A549 (cell line): ENCODE measurements around the gene GALNT15. TPM values are rescaled to one million over a fixed set of nuclear protein-coding genes. Genes with fewer than 3 reads are reported as not detected.

Source experiments
- ATAC-seq, 2 experiments: fragments of 200-7000 bp in 1 of 2; fragments of >200 bp in 1 of 2; cut with Nextera tagmentation in 1 of 2; cut with Tn5 transposase in 1 of 2; 3 replicates each; pipeline versions ENCODE4 v1.8.0 to v1.9.1; 2018 to 2020; ENCODE audit warnings: mild to moderate bottlenecking in 1 of 2, moderate library complexity in 1 of 2
- CTCF ChIA-PET: fragments of 300-600 bp; sonication (Branson Sonifier 250); formaldehyde crosslinking; extraction: SDS; loops from one replicate; lab custom pipeline; 2021; ENCODE audit warnings: antibody characterized with exemption, inconsistent platforms; lab: Yijun Ruan, JAX
- POLR2A ChIA-PET: fragments of 350-600 bp; formaldehyde crosslinking; extraction: SDS; loops from one replicate; lab custom pipeline; 2021; ENCODE audit warnings: antibody characterized with exemption, inconsistent platforms; lab: Yijun Ruan, JAX
- DNase-seq, 2 experiments: peaks; one replicate each; pipeline versions ENCODE4 v3.0.0 to v3.0.0-alpha.2; 2011 to 2016; ENCODE audit warnings: low read depth in 1 of 2, low spot score in 1 of 2
- FAIRE-seq: peaks from 2 replicates; lab custom pipeline; 2011; peaks lifted over from hg19 to GRCh38; lab: Jason Lieb, UNC
- H3K27ac ChIP-seq, 2 experiments: fragments of >200 bp; sonication (Bioruptor Twin); formaldehyde crosslinking; 3 replicates each; pipeline ENCODE4 v1.5.1; 2016 to 2017
- H3K4me1 ChIP-seq: fragments of >200 bp; sonication (Bioruptor Twin); formaldehyde crosslinking; 3 replicates; pipeline ENCODE4 v1.6.1; 2016
- H3K4me2 ChIP-seq: fragments of >200 bp; sonication (Bioruptor Twin); formaldehyde crosslinking; 3 replicates; pipeline ENCODE4 v1.6.1; 2016
- H3K4me3 ChIP-seq: fragments of >200 bp; sonication (Bioruptor Twin); formaldehyde crosslinking; 3 replicates; pipeline ENCODE4 v1.5.1; 2016
- H3K9me3 ChIP-seq: fragments of >200 bp; sonication (Bioruptor Twin); formaldehyde crosslinking; 3 replicates; pipeline ENCODE4 v1.6.1; 2016
- BHLHE40 ChIP-seq: IDR thresholded peaks from 2 replicates; pipeline ENCODE4 v1.6.1; 2012; ENCODE audit warnings: low read depth, low read length, inconsistent platforms
- CBX2 ChIP-seq: fragments of 200-600 bp; sonication (generic); IDR thresholded peaks from 2 replicates; pipeline ENCODE4 v1.6.1; 2016; ENCODE audit warnings: low read depth, mild to moderate bottlenecking, borderline replicate concordance
- CBX8 ChIP-seq: fragments of 200-600 bp; sonication (generic); IDR thresholded peaks from 2 replicates; pipeline ENCODE4 v1.6.1; 2016
- CEBPB ChIP-seq, 2 experiments: fragments of >200 bp in 1 of 2; sonication (Bioruptor Twin) in 1 of 2; formaldehyde crosslinking in 1 of 2; IDR thresholded peaks; 2 replicates each; pipeline ENCODE4 v1.6.1; 2012 to 2016
- CHD4 ChIP-seq: fragments of 200-600 bp; sonication (generic); IDR thresholded peaks from 2 replicates; pipeline ENCODE4 v1.6.1; 2016; ENCODE audit warnings: antibody characterized with exemption, mild to moderate bottlenecking, borderline replicate concordance
- EHF ChIP-seq: fragments of 250-450 bp; sonication (Bioruptor Pico); IDR thresholded peaks from 2 replicates; pipeline ENCODE4 v1.5.0; 2020; ENCODE audit warnings: mild to moderate bottlenecking
- EHMT2 ChIP-seq: fragments of 200-600 bp; sonication (generic); IDR thresholded peaks from 2 replicates; pipeline ENCODE4 v1.6.1; 2016; ENCODE audit warnings: antibody characterized with exemption, low read depth, mild to moderate bottlenecking, moderate library complexity
- FOSB ChIP-seq: fragments of 250-450 bp; sonication (Bioruptor Pico); IDR thresholded peaks from 2 replicates; pipeline ENCODE4 v1.5.0; 2020; ENCODE audit warnings: mild to moderate bottlenecking, moderate library complexity
- HDAC2 ChIP-seq: fragments of 200-600 bp; sonication (generic); IDR thresholded peaks from 2 replicates; pipeline ENCODE4 v1.6.1; 2016
- HEYL ChIP-seq: fragments of 250-450 bp; sonication (Bioruptor Pico); IDR thresholded peaks from 2 replicates; pipeline ENCODE4 v1.8.0; 2021; ENCODE audit warnings: mild to moderate bottlenecking, moderate library complexity
- KDM1A ChIP-seq: fragments of 200-600 bp; sonication (generic); IDR thresholded peaks from 2 replicates; pipeline ENCODE4 v1.6.1; 2016; ENCODE audit warnings: low read depth, mild to moderate bottlenecking
- MAFK ChIP-seq: fragments of 450-650 bp; IDR thresholded peaks from 2 replicates; pipeline ENCODE4 v1.6.1; 2014; ENCODE audit not compliant: partially characterized antibody
- MAZ ChIP-seq: fragments of 150-350 bp; IDR thresholded peaks from 2 replicates; pipeline ENCODE4 v1.6.1; 2014; ENCODE audit warnings: antibody characterized with exemption, low read depth, low read length, borderline replicate concordance
- NPAS2 ChIP-seq: fragments of 250-450 bp; sonication (Bioruptor Pico); IDR thresholded peaks from 2 replicates; pipeline ENCODE4 v1.8.0; 2022; ENCODE audit warnings: mild to moderate bottlenecking, moderate library complexity, borderline replicate concordance
- PHF8 ChIP-seq: fragments of 200-600 bp; sonication (generic); IDR thresholded peaks from 2 replicates; pipeline ENCODE4 v1.6.1; 2016; ENCODE audit warnings: low read depth, mild to moderate bottlenecking, antibody characterized with exemption, moderate library complexity, borderline replicate concordance
- POLR2A ChIP-seq: IDR thresholded peaks from 2 replicates; pipeline ENCODE4 v1.6.1; 2012; ENCODE audit warnings: mild to moderate bottlenecking, low read length
- RARB ChIP-seq: fragments of 250-450 bp; sonication (Bioruptor Pico); IDR thresholded peaks from 2 replicates; pipeline ENCODE4 v1.8.0; 2021; ENCODE audit warnings: mild to moderate bottlenecking, moderate library complexity
- RNF2 ChIP-seq: fragments of 200-600 bp; sonication (generic); IDR thresholded peaks from 2 replicates; pipeline ENCODE4 v1.6.1; 2016; ENCODE audit warnings: low read depth, mild to moderate bottlenecking, antibody characterized with exemption, moderate library complexity, borderline replicate concordance
- SREBF2 ChIP-seq: fragments of 450-650 bp; IDR thresholded peaks from 2 replicates; pipeline ENCODE4 v1.6.1; 2014; ENCODE audit warnings: mild to moderate bottlenecking, moderate library complexity
- TP53 ChIP-seq: fragments of 250-450 bp; sonication (Bioruptor Pico); IDR thresholded peaks from 2 replicates; pipeline ENCODE4 v1.5.0; 2021; ENCODE audit warnings: mild to moderate bottlenecking, moderate library complexity
- ZC3H11A ChIP-seq: fragments of 450-650 bp; IDR thresholded peaks from 2 replicates; pipeline ENCODE4 v1.6.1; 2014; ENCODE audit warnings: antibody characterized with exemption, mild to moderate bottlenecking
- ZFP36 ChIP-seq: fragments of 450-650 bp; IDR thresholded peaks from 2 replicates; pipeline ENCODE4 v1.6.1; 2014; ENCODE audit warnings: borderline replicate concordance; ENCODE audit not compliant: partially characterized antibody
- ZNF302 ChIP-seq: fragments of 250-450 bp; sonication (Bioruptor Pico); IDR thresholded peaks from 2 replicates; pipeline ENCODE4 v1.9.0; 2021; ENCODE audit warnings: inconsistent platforms, mild to moderate bottlenecking, moderate library complexity
- WGBS: methylation state at CpG from one replicate; pipeline ENCODE4 v1.1.6; 2017; ENCODE audit errors: missing lambda C conversion rate; 5-methylcytosine and 5-hydroxymethylcytosine counted together
- polyA plus RNA-seq, 4 experiments: library from polyadenylated mRNA; depleted of rRNA in 3 of 4; stranded (reverse); fragments of >200 nt; fragmentation: RNase III in 1 of 4; extraction: RNeasy Plus Mini Kit Qiagen cat#74134 plus additional on column Dnase treatment in 1 of 4; gene quantifications; 2 replicates in 3 of 4; 3 replicates in 1 of 4; pipeline ENCODE4 v1.2.3, GENCODE V29; 2011 to 2017
- TF ChIP-seq, protein P1 (sequence below): fragments of 150-350 bp; IDR thresholded peaks from 2 replicates; pipeline ENCODE4 v1.6.1; 2014; ENCODE audit warnings: low read depth, mild to moderate bottlenecking, low read length
- TF ChIP-seq, protein P2 (sequence below): fragments of 200-600 bp; sonication (generic); IDR thresholded peaks from 2 replicates; pipeline ENCODE4 v1.6.1; 2016; ENCODE audit warnings: antibody characterized with exemption, mild to moderate bottlenecking, moderate library complexity
- TF ChIP-seq, protein P3 (sequence below): IDR thresholded peaks from 2 replicates; pipeline ENCODE4 v1.6.1; 2012

The GALNT15 gene
- polyA plus RNA-seq, 2 of the 4 experiments (the other 2 are of a cell fraction), result 0.04 TPM; not detected in 1

DNA sequence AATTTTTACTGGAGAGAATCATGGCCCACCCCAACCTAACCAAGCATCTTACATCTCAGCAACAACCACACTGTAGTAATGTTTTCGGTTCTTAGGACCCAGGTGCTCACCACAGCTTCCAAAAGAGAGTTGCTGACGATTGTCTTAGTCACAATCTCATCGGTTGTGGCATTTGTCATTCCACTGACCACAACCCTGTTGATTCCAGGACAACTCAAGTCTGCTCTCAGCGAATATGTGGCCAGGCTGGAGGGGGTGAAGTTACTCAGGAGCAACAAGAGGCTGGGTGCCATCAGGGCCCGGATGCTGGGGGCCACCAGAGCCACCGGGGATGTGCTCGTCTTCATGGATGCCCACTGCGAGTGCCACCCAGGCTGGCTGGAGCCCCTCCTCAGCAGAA is 25.9 kb downstream of the GALNT15 start:
- CTCF ChIA-PET, result interaction anchor here (1.0 kb wide), 1 partner anchor 154 kb away, joined by 3 read pairs; no protein-coding TSS in a partner anchor
- ATAC-seq (no peak), DNase-seq (no peak), FAIRE-seq (no peak)
- no peak overlapping the region for H3K27ac ChIP-seq
- no peaks in the 10 kb centered on the region for H3K9me3 ChIP-seq
- H3K4me2 ChIP-seq, result no peak overlapping the region
- TF ChIP-seq FOSB (CRISPR knock-in tag), result no peak
- no peak for TF ChIP-seq CHD4
- no peak for TF ChIP-seq CBX8
- no peak for TF ChIP-seq CBX2
- POLR2A ChIA-PET, result no interaction called here
- no peak overlapping the region for H3K4me3 ChIP-seq
- 43% methylated on average over 7 of the region's 8 CpGs for WGBS
- H3K4me1 ChIP-seq, result no peaks in the 10 kb centered on the region

DNA sequence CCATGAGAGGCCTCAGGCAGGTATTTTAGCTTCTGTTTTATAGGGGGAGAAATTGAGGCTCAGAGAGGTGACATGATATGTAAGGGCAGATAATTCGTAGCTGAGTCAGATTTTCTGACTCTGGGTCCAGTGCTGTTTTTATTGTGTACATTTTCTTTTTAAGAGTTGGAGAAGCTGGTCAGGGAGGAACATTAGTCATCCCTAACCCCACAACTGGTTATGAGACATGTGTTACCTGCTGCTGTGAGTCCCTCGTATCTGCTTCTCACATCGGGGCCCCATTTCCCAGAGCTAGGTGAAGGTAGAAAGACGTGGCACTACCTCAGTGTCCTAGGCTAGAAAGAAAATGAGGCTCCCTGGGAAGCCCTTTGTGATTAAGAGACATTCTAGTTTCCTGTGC is 28.6 kb downstream of the GALNT15 start:
- DNase-seq (no peak), FAIRE-seq (no peak)
- Histone ChIP-seq H3K27ac (no peak overlapping the region), H3K4me1 (no peaks in the 10 kb centered on the region)
- CTCF ChIA-PET, result interaction anchor here (0.5 kb wide), 1 partner anchor 32 kb away, joined by 3 read pairs; no protein-coding TSS in a partner anchor
- TF ChIP-seq BHLHE40 (no peak), PHF8 (no peak), CBX8 (no peak), RARB (no peak), ZNF302 (no peak)
- TF ChIP-seq, protein P1, sequence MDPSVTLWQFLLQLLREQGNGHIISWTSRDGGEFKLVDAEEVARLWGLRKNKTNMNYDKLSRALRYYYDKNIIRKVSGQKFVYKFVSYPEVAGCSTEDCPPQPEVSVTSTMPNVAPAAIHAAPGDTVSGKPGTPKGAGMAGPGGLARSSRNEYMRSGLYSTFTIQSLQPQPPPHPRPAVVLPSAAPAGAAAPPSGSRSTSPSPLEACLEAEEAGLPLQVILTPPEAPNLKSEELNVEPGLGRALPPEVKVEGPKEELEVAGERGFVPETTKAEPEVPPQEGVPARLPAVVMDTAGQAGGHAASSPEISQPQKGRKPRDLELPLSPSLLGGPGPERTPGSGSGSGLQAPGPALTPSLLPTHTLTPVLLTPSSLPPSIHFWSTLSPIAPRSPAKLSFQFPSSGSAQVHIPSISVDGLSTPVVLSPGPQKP, result no peak
- TF ChIP-seq, protein P2, sequence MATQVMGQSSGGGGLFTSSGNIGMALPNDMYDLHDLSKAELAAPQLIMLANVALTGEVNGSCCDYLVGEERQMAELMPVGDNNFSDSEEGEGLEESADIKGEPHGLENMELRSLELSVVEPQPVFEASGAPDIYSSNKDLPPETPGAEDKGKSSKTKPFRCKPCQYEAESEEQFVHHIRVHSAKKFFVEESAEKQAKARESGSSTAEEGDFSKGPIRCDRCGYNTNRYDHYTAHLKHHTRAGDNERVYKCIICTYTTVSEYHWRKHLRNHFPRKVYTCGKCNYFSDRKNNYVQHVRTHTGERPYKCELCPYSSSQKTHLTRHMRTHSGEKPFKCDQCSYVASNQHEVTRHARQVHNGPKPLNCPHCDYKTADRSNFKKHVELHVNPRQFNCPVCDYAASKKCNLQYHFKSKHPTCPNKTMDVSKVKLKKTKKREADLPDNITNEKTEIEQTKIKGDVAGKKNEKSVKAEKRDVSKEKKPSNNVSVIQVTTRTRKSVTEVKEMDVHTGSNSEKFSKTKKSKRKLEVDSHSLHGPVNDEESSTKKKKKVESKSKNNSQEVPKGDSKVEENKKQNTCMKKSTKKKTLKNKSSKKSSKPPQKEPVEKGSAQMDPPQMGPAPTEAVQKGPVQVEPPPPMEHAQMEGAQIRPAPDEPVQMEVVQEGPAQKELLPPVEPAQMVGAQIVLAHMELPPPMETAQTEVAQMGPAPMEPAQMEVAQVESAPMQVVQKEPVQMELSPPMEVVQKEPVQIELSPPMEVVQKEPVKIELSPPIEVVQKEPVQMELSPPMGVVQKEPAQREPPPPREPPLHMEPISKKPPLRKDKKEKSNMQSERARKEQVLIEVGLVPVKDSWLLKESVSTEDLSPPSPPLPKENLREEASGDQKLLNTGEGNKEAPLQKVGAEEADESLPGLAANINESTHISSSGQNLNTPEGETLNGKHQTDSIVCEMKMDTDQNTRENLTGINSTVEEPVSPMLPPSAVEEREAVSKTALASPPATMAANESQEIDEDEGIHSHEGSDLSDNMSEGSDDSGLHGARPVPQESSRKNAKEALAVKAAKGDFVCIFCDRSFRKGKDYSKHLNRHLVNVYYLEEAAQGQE, result no peak
- TF ChIP-seq, all 56 proteins: peak for 0
- POLR2A ChIA-PET, result no interaction called here
- no peak overlapping the region for H3K4me3 ChIP-seq
- ATAC-seq, result no peak
- WGBS, result 48% methylated on average over 4 of the region's 4 CpGs
- no peaks in the 10 kb centered on the region for H3K9me3 ChIP-seq
- H3K4me2 ChIP-seq, result no peak overlapping the region

DNA sequence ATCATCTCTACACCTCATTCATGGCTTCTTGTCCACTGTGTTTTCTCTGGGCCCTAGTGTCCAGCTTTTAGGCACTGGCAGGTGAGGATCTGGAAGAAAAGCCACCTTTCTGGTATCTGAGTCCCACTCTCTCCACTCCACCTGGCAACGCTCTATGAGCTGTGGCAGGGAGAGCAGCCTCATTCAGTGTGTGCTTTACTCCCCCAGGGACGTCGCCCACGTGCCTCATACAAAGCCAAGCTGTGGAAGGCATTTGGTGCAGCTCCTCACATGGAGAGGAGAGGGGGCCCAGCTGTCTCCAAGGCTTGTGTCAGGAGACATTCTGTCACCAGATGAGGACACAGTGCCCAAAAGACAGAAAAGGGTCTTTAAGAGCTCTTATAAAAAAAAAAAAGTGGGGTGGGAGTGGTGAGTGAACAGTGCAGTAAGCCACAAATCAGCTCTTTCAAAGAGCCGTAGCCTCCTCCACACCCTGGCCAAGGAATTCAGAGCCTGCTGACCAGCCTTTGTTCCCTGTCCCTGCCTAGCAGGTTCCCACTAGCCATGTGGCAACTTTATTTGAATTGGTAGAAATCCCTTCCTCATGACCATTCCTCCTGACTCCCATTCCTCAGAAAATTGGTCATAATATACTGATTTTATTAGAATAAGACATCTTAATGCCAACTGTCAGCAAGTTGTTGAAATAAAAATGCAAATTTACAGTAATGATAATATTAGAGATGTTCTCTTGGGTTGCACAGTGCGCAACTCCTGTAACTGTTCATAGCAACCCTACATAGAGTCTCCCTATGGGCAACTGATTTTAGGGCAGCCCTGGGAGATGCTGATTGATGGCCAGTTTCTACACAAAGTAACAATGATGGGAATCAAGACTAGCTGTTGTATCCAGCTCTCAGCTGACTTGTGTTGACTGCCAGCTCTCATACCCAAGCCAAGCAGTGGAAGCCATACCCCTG is 29.5 kb downstream of the GALNT15 start:
- no peak for FAIRE-seq
- Histone ChIP-seq H3K4me1 (no peaks in the 10 kb centered on the region), H3K27ac (no peak overlapping the region), H3K4me3 (no peak overlapping the region), H3K9me3 (no peaks in the 10 kb centered on the region), H3K4me2 (no peak overlapping the region)
- 78% methylated on average over 6 of the region's 6 CpGs for WGBS
- TF ChIP-seq CBX8 (no peak), SREBF2 (no peak), KDM1A (no peak), HDAC2 (no peak), TP53 (CRISPR knock-in tag) (no peak), RNF2 (no peak), CEBPB (IDR thresholded peaks at IDR 0.05) (no peak), PHF8 (no peak), MAFK (no peak), HEYL (no peak), ZC3H11A (no peak), MAZ (no peak), EHF (CRISPR knock-in tag) (no peak), NPAS2 (no peak), POLR2A (no peak), ZFP36 (no peak), EHMT2 (no peak), CBX2 (no peak)
- TF ChIP-seq, protein P1, result no peak
- TF ChIP-seq, protein P3, sequence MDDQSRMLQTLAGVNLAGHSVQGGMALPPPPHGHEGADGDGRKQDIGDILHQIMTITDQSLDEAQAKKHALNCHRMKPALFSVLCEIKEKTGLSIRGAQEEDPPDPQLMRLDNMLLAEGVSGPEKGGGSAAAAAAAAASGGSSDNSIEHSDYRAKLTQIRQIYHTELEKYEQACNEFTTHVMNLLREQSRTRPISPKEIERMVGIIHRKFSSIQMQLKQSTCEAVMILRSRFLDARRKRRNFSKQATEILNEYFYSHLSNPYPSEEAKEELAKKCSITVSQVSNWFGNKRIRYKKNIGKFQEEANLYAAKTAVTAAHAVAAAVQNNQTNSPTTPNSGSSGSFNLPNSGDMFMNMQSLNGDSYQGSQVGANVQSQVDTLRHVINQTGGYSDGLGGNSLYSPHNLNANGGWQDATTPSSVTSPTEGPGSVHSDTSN, result no peak
- no peak for DNase-seq
- CTCF ChIA-PET, result interaction anchor here (1.1 to 2.4 kb wide), 3 partner anchors 10 to 392 kb away, joined by 3 to 9 read pairs (median 3); no protein-coding TSS in a partner anchor
- ATAC-seq, result no peak
- POLR2A ChIA-PET, result no interaction called here
